Measurements from ENCODE around the gene POMP. TPM values are rescaled to one million over a fixed set of nuclear protein-coding genes. Genes with fewer than 3 reads are reported as not detected.

POMP gene
- polyA plus RNA-seq, 1 of the 3 experiments (the other 2 are of a cell fraction) = 37.1 TPM

DNA sequence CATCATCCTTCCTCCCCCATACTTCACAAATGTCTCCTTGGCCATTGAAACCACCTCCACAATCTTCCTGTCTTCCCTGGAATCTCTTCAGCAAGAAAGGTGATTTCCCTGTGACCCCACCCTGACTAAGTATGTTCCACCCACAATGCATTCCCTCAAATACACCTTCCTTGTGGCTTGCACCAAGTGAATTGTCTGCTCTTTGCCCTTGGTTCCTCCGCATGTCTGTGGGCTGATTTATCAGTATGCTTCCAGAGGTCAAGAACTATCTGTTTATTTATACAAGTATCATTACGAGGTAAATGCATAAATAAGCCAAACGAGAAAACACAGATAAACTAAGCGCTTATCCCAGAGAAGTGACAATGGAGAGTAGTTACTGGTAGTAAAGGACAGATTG lies 45.4 kb upstream of the POMP start:
- no peak overlapping the region for H3K27ac ChIP-seq (ENCODE audit: low read depth in 2 of 2, low read length in 1 of 2)
- no peak overlapping the region for H2AFZ ChIP-seq (ENCODE audit: low read depth)
- H3K4me2 ChIP-seq = no peak overlapping the region
- no peak for TF ChIP-seq FOXM1 (IDR thresholded peaks at IDR 0.05; ENCODE audit: low read depth)
- WGBS (ENCODE audit: low lambda C conversion rate) = 57% methylated on average over 4 of the region's 4 CpGs
- no peak overlapping the region for H3K9ac ChIP-seq
- no peaks in the 10 kb centered on the region for H3K27me3 ChIP-seq (ENCODE audit: insufficient read depth)
- no peaks in the 10 kb centered on the region for H3F3A ChIP-seq (replicated peaks; ENCODE audit: insufficient read depth)
- no peak for DNase-seq
- POLR2A ChIA-PET = no interaction called here
- H3K4me1 ChIP-seq (ENCODE audit: control insufficient read depth in 1 of 2, insufficient read depth in 2 of 2, low read depth in 1 of 2, low read length in 1 of 2) = peaks cover 2 to 5% of the 10 kb centered on the region in 2 experiments; a peak in 2 of 4 replicates
- no peaks in the 10 kb centered on the region for H3K9me2 ChIP-seq
- no peaks in the 10 kb centered on the region for H4K20me1 ChIP-seq (ENCODE audit: insufficient read depth)
- H3K4me3 ChIP-seq (ENCODE audit: low read depth in 2 of 2, low read length in 1 of 2) = no peak overlapping the region
- CTCF ChIA-PET = no interaction called here
- H3K79me2 ChIP-seq (ENCODE audit: insufficient read depth) = no peaks in the 10 kb centered on the region
- no peaks in the 10 kb centered on the region for H3K36me3 ChIP-seq (replicated peaks in 1 of 2; ENCODE audit: control insufficient read depth in 1 of 2, insufficient read depth in 2 of 2, low read length in 1 of 2)
- H3K9me3 ChIP-seq = no peaks in the 10 kb centered on the region

DNA sequence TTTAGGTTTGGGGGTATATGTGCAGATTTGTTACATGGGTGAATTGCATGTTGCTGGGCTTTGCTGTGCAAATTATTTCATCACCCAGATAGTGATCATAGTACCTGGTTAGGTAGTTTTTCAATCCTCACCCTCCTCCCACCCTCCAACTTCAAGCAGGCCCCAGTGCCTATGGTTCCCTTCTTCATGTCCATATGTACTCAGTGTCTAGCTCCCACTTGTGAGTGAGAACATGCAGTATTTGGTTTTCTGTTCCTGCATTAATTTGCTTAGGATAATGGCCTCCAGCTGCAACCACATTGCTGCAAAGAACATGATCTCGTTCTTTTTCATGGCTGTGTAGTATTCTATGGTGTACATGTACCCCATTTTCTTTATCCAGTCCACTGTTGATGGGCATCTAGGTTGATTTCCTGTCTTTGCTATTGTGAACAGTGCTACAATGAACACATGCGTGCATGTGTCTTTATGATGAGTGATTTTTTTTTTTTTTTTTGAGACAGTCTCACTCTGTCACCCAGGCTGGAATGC lies 42.9 kb upstream of the POMP start:
- no peak overlapping the region for H3K4me3 ChIP-seq (ENCODE audit: low read depth in 2 of 2, low read length in 1 of 2)
- H3K36me3 ChIP-seq (replicated peaks in 1 of 2; ENCODE audit: control insufficient read depth in 1 of 2, insufficient read depth in 2 of 2, low read length in 1 of 2) = no peaks in the 10 kb centered on the region
- H3K9me2 ChIP-seq = no peaks in the 10 kb centered on the region
- no peaks in the 10 kb centered on the region for H3F3A ChIP-seq (replicated peaks; ENCODE audit: insufficient read depth)
- WGBS (ENCODE audit: low lambda C conversion rate) = 35% methylated on average over 2 of the region's 2 CpGs
- no peaks in the 10 kb centered on the region for H3K9me3 ChIP-seq
- H3K27ac ChIP-seq (ENCODE audit: low read depth in 2 of 2, low read length in 1 of 2) = no peak overlapping the region
- TF ChIP-seq, protein P1, sequence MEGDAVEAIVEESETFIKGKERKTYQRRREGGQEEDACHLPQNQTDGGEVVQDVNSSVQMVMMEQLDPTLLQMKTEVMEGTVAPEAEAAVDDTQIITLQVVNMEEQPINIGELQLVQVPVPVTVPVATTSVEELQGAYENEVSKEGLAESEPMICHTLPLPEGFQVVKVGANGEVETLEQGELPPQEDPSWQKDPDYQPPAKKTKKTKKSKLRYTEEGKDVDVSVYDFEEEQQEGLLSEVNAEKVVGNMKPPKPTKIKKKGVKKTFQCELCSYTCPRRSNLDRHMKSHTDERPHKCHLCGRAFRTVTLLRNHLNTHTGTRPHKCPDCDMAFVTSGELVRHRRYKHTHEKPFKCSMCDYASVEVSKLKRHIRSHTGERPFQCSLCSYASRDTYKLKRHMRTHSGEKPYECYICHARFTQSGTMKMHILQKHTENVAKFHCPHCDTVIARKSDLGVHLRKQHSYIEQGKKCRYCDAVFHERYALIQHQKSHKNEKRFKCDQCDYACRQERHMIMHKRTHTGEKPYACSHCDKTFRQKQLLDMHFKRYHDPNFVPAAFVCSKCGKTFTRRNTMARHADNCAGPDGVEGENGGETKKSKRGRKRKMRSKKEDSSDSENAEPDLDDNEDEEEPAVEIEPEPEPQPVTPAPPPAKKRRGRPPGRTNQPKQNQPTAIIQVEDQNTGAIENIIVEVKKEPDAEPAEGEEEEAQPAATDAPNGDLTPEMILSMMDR (IDR thresholded peaks at IDR 0.05) = no peak
- TF ChIP-seq SIN3A (IDR thresholded peaks at IDR 0.05; ENCODE audit: borderline replicate concordance, low read depth, low read length) (no peak), TEAD4 (IDR thresholded peaks at IDR 0.05; ENCODE audit: borderline replicate concordance, insufficient read depth) (no peak), EZH2phosphoT487 (IDR thresholded peaks at IDR 0.05; ENCODE audit: borderline replicate concordance, low read depth) (no peak), RCOR1 (IDR thresholded peaks at IDR 0.05; ENCODE audit: low read length) (no peak), CHD2 (IDR thresholded peaks at IDR 0.05; ENCODE audit: low read length, partially characterized antibody) (no peak), EP300 (IDR thresholded peaks at IDR 0.05; ENCODE audit: borderline replicate concordance in 1 of 2, low read depth in 1 of 2, low read length in 1 of 2) (no peak), FOXJ3 (CRISPR knock-in tag; IDR thresholded peaks at IDR 0.05) (no peak), FOSL2 (IDR thresholded peaks at IDR 0.05; ENCODE audit: borderline replicate concordance, low read depth) (no peak)
- TF ChIP-seq, protein P2, sequence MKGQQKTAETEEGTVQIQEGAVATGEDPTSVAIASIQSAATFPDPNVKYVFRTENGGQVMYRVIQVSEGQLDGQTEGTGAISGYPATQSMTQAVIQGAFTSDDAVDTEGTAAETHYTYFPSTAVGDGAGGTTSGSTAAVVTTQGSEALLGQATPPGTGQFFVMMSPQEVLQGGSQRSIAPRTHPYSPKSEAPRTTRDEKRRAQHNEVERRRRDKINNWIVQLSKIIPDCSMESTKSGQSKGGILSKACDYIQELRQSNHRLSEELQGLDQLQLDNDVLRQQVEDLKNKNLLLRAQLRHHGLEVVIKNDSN (IDR thresholded peaks at IDR 0.05; ENCODE audit: borderline replicate concordance, low read depth) = no peak
- no peaks in the 10 kb centered on the region for H3K27me3 ChIP-seq (ENCODE audit: insufficient read depth)
- ChIA-PET POLR2A (no interaction called here), CTCF (no interaction called here)
- no peak overlapping the region for H2AFZ ChIP-seq (ENCODE audit: low read depth)
- no peak overlapping the region for H3K4me2 ChIP-seq
- H4K20me1 ChIP-seq (ENCODE audit: insufficient read depth) = no peaks in the 10 kb centered on the region
- DNase-seq = no peak
- H3K9ac ChIP-seq = no peak overlapping the region
- H3K4me1 ChIP-seq (ENCODE audit: control insufficient read depth in 1 of 2, insufficient read depth in 2 of 2, low read depth in 1 of 2, low read length in 1 of 2) = peaks cover 0 to 4% of the 10 kb centered on the region in 2 experiments; a peak in 1 of 4 replicates
- no peaks in the 10 kb centered on the region for H3K79me2 ChIP-seq (ENCODE audit: insufficient read depth)

Data from SK-N-SH (cell line).